GM19239 (cell line): ENCODE data around the gene HES6.

Experiments used
- DNase-seq: peaks from one replicate; pipeline ENCODE4 v3.0.0; 2011; ENCODE audit warnings: low spot score; ENCODE audit not compliant: insufficient read length
- FAIRE-seq: peaks from 2 replicates; lab custom pipeline; 2011; peaks lifted over from hg19 to GRCh38; lab: Jason Lieb, UNC

HES6 gene

GRCh38 chr2:238239863-238240756 is at the start of gene HES6:
HES6 (minus strand) TSS chr2:238240038; CDS start chr2:238239905, 133 bp downstream.
- FAIRE-seq (peak; percentile 39), DNase-seq (peak; percentile 98)

- DNase-seq (no peak), FAIRE-seq (no peak)
Measured at GRCh38 chr2:238289574-238289973, 49.7 kb upstream of the HES6 start.

GRCh38 chr2:238288650-238289573 is 49.1 kb upstream of the HES6 start:
- peak; percentile 93 for DNase-seq
- FAIRE-seq: peak; percentile 93

GRCh38 chr2:238287737-238288649 is 48.2 kb upstream of the HES6 start, which contains the start of gene PER2:
PER2 (minus strand) TSS chr2:238288610; CDS start chr2:238277936, 10,674 bp downstream.
- peak; percentile 52 for FAIRE-seq

GRCh38 chr2:238286987-238287736 is 47.3 kb upstream of the HES6 start:
- DNase-seq (no peak), FAIRE-seq (no peak)

More at GRCh38 chr2:238287737-238288649, 48.2 kb upstream of the HES6 start, which contains the start of gene PER2:
- peak; percentile 54 for DNase-seq

GRCh38 chr2:238286551-238286950 is 46.7 kb upstream of the HES6 start:
- DNase-seq (no peak), FAIRE-seq (no peak)

GRCh38 chr2:238286095-238286494 is 46.3 kb upstream of the HES6 start:
- DNase-seq: no peak
- FAIRE-seq: no peak

- DNase-seq (no peak), FAIRE-seq (no peak)
Measured at GRCh38 chr2:238285653-238286082, 45.8 kb upstream of the HES6 start.

GRCh38 chr2:238284802-238285515 is 45.1 kb upstream of the HES6 start:
- FAIRE-seq (no peak), DNase-seq (no peak)

- FAIRE-seq (no peak), DNase-seq (no peak)
Measured at GRCh38 chr2:238282861-238283738, 43.3 kb upstream of the HES6 start.

GRCh38 chr2:238281826-238282480 is 42.1 kb upstream of the HES6 start:
- FAIRE-seq: no peak

GRCh38 chr2:238280083-238280825 is 40.4 kb upstream of the HES6 start:
- FAIRE-seq (no peak), DNase-seq (no peak)

More at GRCh38 chr2:238281826-238282480, 42.1 kb upstream of the HES6 start:
- DNase-seq: no peak

GRCh38 chr2:238279324-238279682 is 39.5 kb upstream of the HES6 start:
- FAIRE-seq: no peak

GRCh38 chr2:238278626-238279323 is 38.9 kb upstream of the HES6 start:
- DNase-seq (no peak), FAIRE-seq (no peak)

More at GRCh38 chr2:238279324-238279682, 39.5 kb upstream of the HES6 start:
- DNase-seq: no peak

- DNase-seq: no peak
- FAIRE-seq: no peak
Measured at GRCh38 chr2:238277695-238278094, 37.9 kb upstream of the HES6 start.
